Activated naive CD8-positive, alpha-beta T cell treated with anti-CD3 and anti-CD28 coated beads for 36 hours (primary cell): ENCODE results near the gene TGFBR2. TPM values are rescaled to one million over a fixed set of nuclear protein-coding genes. Genes with fewer than 3 reads are reported as not detected.

Experiments
- DNase-seq: peaks from one replicate; pipeline ENCODE4 v3.0.0; 2021
- H3K27ac Mint-ChIP-seq: one replicate; pipeline ENCODE4 v1.8.0; 2022; ENCODE audit warnings: mild to moderate bottlenecking, moderate library complexity, mixed read lengths
- H3K27me3 Mint-ChIP-seq: one replicate; pipeline ENCODE4 v1.8.0; 2022; ENCODE audit warnings: mild to moderate bottlenecking, mixed read lengths
- H3K36me3 Mint-ChIP-seq: one replicate; pipeline ENCODE4 v1.8.0; 2021; ENCODE audit warnings: mild to moderate bottlenecking, mixed read lengths
- H3K4me1 Mint-ChIP-seq: one replicate; pipeline ENCODE4 v1.8.0; 2021; ENCODE audit warnings: mixed read lengths
- H3K4me3 Mint-ChIP-seq: one replicate; pipeline ENCODE4 v1.8.0; 2022; ENCODE audit warnings: mild to moderate bottlenecking, moderate library complexity, mixed read lengths
- H3K9me3 Mint-ChIP-seq: one replicate; pipeline ENCODE4 v1.8.0; 2022; ENCODE audit warnings: mixed read lengths
- total RNA-seq, 2 experiments: library from RNA; stranded (reverse); gene quantifications; one replicate each; pipeline ENCODE4 v1.2.3, GENCODE V29; 2021

The TGFBR2 gene
- total RNA-seq, 2 experiments from 2014 or later = 64.1 to 65.1 TPM

DNA sequence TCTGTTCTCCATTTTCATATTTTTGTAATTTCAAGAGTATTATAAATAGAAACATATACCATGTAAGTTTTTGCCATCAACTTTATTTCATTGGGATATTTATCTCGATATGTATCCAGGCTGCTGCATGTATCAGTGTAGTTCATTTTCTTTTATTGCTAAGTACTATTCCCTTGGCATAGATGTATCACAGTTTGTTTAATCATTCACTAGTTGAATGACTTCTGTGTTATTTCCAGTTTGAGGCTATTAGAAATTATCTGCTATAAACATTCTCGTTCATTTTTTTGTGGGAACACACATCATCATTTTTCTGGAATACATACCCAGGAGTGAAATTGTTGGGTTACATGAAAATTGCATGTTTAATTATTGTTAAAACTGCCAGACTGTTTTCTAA, 18.5 kb upstream of the TGFBR2 start:
- DNase-seq = no peak
- Mint-ChIP-seq H3K36me3 (no peaks in the 10 kb centered on the region), H3K27me3 (no peaks in the 10 kb centered on the region), H3K4me1 (peaks cover 2% of the 10 kb centered on the region), H3K9me3 (peaks cover 6% of the 10 kb centered on the region), H3K4me3 (no peak overlapping the region), H3K27ac (no peak overlapping the region)

DNA sequence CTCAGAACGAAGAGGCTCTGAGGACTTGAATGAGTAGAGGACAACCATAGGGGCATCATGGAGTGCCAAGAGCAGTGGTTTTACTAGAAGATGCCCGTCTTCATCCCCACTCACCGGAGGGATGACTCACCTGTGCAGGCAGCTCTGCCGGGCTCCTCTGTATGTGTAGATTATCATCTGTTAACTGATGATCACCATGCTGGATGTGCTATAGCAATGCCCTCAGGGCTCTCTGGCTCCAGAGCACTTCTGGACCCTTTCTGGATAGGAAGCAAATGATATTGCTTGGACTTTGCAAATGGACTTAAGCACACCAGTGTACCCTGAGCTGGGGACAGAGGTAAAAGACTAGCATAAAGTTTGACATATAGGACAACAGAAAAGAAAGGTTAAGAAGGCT, 10.2 kb upstream of the TGFBR2 start:
- peaks cover 34% of the 10 kb centered on the region for H3K4me1 Mint-ChIP-seq
- no peak overlapping the region for H3K27ac Mint-ChIP-seq
- no peak for DNase-seq
- peaks cover 11% of the 10 kb centered on the region for H3K9me3 Mint-ChIP-seq
- H3K36me3 Mint-ChIP-seq = peaks cover 10% of the 10 kb centered on the region
- no peaks in the 10 kb centered on the region for H3K27me3 Mint-ChIP-seq
- no peak overlapping the region for H3K4me3 Mint-ChIP-seq

DNA sequence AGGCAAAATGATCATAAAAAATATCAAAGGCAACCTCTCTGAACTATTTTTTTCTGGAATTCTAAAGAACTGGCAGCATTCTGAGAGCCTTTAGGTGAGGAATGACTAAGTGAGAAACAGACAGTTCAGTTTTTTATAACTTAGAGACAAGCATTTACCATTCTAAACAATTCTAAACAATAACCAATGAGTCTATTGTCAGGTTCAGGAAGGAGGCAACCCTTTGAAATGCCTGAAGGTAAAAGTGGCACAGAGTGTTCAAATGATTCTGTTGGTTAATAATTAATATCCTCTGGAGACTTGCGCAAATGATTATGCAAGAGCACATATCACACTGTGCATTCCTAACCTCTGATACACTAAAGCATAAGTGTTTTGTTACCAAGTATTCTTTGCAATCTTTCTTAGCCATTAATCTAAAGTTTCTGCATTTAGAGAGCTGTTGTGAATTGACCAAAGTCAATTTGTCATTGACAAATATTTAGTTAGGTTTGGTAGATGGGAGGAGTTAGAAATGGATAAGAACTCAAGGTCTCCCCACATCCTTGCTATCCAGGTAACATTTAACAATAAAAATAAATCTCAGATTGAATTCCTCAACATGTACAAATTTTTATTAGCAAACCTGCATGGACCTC, 9.2 kb upstream of the TGFBR2 start:
- Mint-ChIP-seq H3K9me3 (peaks cover 15% of the 10 kb centered on the region), H3K4me1 (peaks cover 40% of the 10 kb centered on the region), H3K27ac (no peak overlapping the region), H3K4me3 (no peak overlapping the region), H3K36me3 (peaks cover 18% of the 10 kb centered on the region), H3K27me3 (no peaks in the 10 kb centered on the region)
- no peak for DNase-seq

DNA sequence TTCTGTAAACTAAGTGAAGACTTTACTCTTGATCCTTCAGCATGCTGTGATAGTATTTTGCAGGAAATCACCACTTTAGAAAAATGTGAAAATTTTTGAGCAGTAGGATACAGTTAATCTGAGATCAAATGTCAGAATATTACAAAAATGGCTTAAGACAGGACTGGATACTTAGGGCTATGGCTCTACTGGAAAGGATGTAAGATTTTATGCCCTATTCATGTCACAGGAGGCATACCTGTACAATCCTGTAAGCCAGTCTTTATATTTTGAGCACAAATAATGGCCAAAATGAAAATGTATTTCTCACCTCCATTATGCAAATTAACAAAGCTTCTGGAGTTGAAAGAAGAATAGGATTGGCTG, 8.6 kb upstream of the TGFBR2 start:
- peaks cover 15% of the 10 kb centered on the region for H3K9me3 Mint-ChIP-seq
- H3K27me3 Mint-ChIP-seq = no peaks in the 10 kb centered on the region
- no peak overlapping the region for H3K4me3 Mint-ChIP-seq
- no peak for DNase-seq
- H3K36me3 Mint-ChIP-seq = peaks cover 18% of the 10 kb centered on the region
- no peak overlapping the region for H3K27ac Mint-ChIP-seq
- H3K4me1 Mint-ChIP-seq = peaks cover 44% of the 10 kb centered on the region

DNA sequence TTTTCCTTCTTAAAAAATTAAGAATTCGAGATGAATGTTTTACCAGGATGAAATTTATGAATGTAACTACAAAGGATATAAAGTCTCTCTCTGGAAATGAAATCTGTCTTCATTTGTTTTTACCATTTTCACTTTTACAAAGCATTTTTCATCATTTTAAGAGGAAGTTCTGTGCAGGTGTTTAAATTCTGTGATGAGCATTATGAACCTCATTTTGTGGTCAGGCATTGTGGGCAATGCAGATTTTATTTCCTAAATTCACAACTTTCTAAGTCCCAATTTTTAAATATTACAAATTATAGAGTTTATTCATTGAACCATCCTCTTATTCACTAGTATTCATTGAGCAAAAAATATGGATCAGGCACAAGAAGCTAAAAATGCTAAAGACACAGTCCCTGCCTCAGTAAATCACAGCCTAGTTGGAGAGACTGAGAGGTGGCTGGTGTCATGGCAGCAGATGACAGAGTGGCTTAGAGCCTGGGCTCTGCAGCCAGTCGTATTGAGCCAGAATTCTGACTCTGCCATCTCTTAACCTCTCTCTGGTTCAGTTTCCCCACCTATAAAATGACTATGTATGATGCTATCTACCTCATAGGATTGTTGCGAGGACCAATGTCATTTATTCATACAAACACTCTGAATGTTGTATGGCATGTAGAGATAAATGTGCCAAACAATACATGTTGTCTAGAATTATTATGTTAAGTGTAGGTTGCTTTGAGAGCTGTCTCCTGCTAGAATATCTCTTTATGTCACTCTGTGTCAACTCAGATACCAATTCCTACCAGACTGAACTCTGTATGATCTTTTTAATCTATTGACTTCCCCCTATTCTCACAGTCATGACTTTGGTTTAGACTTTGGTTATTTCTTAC, 7.5 kb upstream of the TGFBR2 start:
- H3K27ac Mint-ChIP-seq = peak overlapping the region; percentile 65
- H3K27me3 Mint-ChIP-seq = no peaks in the 10 kb centered on the region
- peaks cover 52% of the 10 kb centered on the region for H3K4me1 Mint-ChIP-seq
- H3K9me3 Mint-ChIP-seq = peaks cover 11% of the 10 kb centered on the region
- H3K36me3 Mint-ChIP-seq = peaks cover 14% of the 10 kb centered on the region
- peak overlapping the region; percentile 12 for H3K4me3 Mint-ChIP-seq
- no peak for DNase-seq

DNA sequence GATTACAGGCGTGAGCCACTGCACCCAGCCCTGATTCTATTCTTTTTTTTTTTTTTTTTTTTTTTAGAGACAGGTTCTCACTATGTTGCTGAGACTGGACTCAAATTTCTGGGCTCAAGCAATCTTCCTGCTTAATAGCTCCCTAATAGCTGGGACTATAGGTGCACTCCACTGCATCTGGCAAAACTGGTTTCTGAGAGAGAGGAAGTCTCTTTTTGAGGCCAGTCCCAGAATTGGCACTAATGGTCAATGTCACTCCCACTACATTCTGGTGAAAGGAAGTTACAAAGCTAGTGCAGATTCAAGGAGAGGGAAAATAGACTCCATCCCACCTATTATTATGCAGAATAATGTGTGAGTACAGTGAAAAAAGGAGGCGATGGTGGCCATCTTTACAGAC, 5.8 kb upstream of the TGFBR2 start:
- H3K9me3 Mint-ChIP-seq = peaks cover 8% of the 10 kb centered on the region
- H3K27me3 Mint-ChIP-seq = no peaks in the 10 kb centered on the region
- no peak overlapping the region for H3K27ac Mint-ChIP-seq
- H3K4me3 Mint-ChIP-seq = no peak overlapping the region
- H3K4me1 Mint-ChIP-seq = peaks cover 68% of the 10 kb centered on the region
- peaks cover 14% of the 10 kb centered on the region for H3K36me3 Mint-ChIP-seq
- DNase-seq = no peak

DNA sequence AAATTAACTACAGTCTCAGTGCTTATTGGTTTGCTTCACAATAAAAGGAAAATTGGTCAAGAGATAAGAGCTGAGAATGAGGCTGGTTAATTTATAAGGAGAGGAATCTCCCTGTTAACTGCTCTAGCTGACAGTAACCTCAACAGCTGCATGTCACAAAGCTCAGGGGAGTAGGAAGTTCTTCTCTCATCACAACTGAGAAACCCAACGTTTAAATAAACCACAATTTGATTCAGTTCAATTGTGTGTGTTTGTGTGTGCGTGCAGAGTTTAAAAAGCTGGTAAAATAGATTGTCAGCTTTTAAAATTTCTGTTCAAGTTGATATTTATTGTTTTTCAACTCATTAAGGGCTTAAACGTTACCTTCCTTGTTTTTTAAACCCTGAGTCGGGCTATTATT, 3.5 kb upstream of the TGFBR2 start:
- Mint-ChIP-seq H3K9me3 (peaks cover 8% of the 10 kb centered on the region), H3K27me3 (no peaks in the 10 kb centered on the region), H3K4me3 (peak overlapping the region; percentile 18), H3K27ac (peak overlapping the region; percentile 91), H3K36me3 (peaks cover 19% of the 10 kb centered on the region), H3K4me1 (peaks cover 65% of the 10 kb centered on the region)
- no peak for DNase-seq

DNA sequence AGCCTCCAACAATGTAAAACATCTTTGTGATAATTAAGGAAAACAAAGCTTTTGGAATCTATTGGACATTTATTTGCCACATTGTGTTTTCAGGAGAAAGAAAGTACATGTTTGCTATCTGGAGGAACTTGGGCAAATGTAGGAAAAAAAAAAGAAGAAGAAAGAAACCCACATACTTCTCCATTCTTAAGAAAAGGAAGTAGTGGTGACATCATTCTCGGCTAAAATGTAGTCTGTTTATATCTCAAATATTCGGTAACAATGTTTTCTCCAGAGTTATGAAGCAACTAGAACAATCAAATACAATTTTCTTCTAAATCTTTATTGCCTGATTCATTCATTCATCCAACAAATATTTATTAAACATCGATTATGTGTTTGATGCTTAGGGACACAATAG, 2.3 kb upstream of the TGFBR2 start:
- peaks cover 31% of the 10 kb centered on the region for H3K36me3 Mint-ChIP-seq
- no peaks in the 10 kb centered on the region for H3K27me3 Mint-ChIP-seq
- no peak for DNase-seq
- peaks cover 58% of the 10 kb centered on the region for H3K4me1 Mint-ChIP-seq
- peak overlapping the region; percentile 91 for H3K27ac Mint-ChIP-seq
- peak overlapping the region; percentile 91 for H3K4me3 Mint-ChIP-seq
- H3K9me3 Mint-ChIP-seq = peaks cover 8% of the 10 kb centered on the region

DNA sequence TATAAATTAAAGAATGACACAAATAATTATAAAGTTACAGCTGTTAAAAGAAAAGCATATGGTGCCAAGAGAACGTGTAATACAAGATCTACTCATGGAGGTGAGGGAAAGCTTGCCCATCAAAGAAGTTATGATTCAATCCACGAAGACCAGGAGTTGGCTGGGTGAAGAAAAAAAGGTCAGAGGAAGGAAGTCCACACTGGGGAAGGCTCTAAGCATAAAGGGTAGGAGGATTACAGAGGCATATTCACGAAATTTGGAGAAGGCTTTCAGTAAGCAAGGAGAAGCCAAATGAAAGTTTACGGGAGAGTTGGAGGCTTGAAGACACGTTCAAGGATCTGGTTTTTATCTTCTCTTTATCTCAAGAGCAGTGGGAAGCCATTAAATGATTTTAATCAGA, 1.8 kb upstream of the TGFBR2 start:
- H3K27me3 Mint-ChIP-seq = no peaks in the 10 kb centered on the region
- peak overlapping the region; percentile 91 for H3K27ac Mint-ChIP-seq
- H3K4me3 Mint-ChIP-seq = peak overlapping the region; percentile 91
- no peak for DNase-seq
- peaks cover 35% of the 10 kb centered on the region for H3K36me3 Mint-ChIP-seq
- peaks cover 8% of the 10 kb centered on the region for H3K9me3 Mint-ChIP-seq
- peaks cover 55% of the 10 kb centered on the region for H3K4me1 Mint-ChIP-seq

DNA sequence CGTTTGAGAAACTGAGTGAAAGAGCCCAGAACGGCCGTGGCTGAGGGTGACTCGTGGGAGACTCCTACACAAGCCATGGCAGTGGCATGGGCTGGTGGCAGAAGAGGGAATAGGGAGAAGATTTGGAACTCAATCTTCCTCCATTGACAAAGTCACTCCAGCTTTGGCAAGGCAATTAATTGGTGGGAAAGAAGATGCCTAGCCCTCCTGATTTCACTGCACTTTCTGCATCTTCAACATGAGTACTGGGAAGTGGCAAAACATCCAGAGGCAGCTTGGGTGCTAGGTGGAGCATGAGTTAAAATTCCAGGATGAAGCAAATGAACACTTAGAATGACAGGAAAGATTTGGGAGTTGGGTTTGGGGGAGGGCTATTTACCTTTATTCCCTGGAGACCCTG, 1.4 kb upstream of the TGFBR2 start:
- H3K4me1 Mint-ChIP-seq = peaks cover 55% of the 10 kb centered on the region
- peak overlapping the region; percentile 91 for H3K27ac Mint-ChIP-seq
- DNase-seq = no peak

DNA sequence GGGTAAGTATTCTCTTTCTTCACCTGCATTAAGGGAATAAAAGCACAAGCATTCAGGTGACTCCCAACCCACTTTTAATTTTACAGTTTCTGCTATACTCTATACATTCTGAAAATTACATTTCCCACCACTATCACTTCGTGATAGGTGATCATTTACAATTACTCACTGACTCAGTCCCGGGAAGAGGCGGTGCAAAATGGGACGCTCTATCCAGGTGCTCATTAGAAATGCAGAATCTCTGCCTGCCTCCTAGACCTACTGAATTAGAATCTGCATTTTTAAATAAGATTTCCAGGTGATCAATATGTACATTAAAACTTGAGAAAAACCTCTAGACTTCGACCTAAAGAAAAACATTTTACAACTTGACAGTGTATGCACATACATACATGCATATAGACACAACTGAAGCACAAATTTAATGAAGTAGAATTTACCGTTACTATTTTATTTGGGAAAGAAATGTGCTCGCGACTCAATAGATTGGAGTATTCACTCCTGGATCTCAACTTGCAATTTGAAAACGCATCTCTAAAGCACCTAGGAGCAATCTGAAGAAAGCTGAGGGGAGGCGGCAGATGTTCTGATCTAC, 598 bp upstream of the TGFBR2 start:
- H3K9me3 Mint-ChIP-seq = peaks cover 8% of the 10 kb centered on the region

More for the DNA sequence above, 1.4 kb upstream of the TGFBR2 start:
- peak overlapping the region; percentile 91 for H3K4me3 Mint-ChIP-seq
- peaks cover 8% of the 10 kb centered on the region for H3K9me3 Mint-ChIP-seq
- H3K27me3 Mint-ChIP-seq = no peaks in the 10 kb centered on the region
- H3K36me3 Mint-ChIP-seq = peaks cover 40% of the 10 kb centered on the region

DNA sequence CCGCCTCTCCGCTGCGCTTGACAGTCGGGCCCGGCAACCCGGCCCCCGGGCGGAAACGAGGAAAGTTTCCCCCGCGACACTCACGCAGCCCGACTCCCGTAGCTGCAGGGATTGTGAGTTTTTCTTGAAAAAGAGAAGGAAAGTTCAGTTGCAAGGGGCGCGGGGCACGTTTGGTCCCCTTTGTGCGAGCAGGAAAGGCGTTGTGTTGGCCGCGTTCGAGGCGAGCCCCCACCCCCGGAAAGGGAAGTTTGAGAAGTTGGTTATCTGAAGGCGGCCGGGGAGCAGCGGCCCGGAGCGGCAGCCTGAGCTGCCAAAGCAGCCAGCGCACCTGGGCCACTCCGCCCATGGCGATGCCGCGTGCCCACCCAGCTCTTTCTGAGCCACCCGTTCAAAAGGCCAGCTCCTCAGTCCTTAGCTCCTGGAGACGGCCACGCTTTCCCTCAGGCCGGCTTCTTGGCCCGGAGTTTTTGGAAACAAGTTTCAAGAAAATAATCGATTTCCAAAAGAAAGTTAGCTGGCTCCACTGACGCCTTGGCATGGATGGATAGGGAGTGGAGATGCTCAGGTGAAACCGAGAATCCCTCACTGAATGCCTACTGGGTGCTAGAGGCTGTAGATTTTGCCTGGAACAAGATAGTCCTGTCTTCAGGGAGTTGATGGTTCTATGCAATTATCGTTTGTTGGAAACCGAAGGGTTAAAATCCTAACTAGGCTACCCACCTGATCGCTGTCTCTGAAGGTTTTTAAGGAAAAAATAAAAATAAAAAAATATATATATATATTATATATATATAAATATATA, 832 bp downstream of the TGFBR2 start:
- H3K36me3 Mint-ChIP-seq = peaks cover 47% of the 10 kb centered on the region

More for the DNA sequence above, 598 bp upstream of the TGFBR2 start:
- Mint-ChIP-seq H3K27me3 (no peaks in the 10 kb centered on the region), H3K4me3 (peak overlapping the region; percentile 91), H3K36me3 (peaks cover 44% of the 10 kb centered on the region), H3K27ac (peak overlapping the region; percentile 91), H3K4me1 (peaks cover 58% of the 10 kb centered on the region)
- DNase-seq = no peak

DNA sequence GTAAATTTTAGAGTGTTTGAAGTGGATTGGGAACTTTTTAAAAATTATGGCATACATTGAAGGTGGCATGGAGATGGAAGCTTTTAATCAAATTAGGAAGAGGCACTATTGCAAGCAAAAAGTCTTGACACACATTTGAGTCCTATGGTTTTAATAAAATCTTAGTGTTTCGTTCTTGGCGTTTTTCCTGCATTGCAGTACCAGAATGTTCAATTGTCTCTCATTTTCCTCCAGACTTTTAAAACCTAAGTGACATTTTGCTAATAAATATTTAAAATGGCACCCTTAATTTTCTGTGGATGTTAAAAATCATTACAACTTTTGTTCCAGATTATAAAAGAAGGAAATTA, 2.2 kb downstream of the TGFBR2 start:
- peak overlapping the region; percentile 96 for H3K4me3 Mint-ChIP-seq
- peak overlapping the region; percentile 88 for H3K27ac Mint-ChIP-seq
- H3K36me3 Mint-ChIP-seq = peaks cover 57% of the 10 kb centered on the region
- H3K4me1 Mint-ChIP-seq = peaks cover 60% of the 10 kb centered on the region
- no peaks in the 10 kb centered on the region for H3K9me3 Mint-ChIP-seq
- DNase-seq = no peak
- no peaks in the 10 kb centered on the region for H3K27me3 Mint-ChIP-seq

More for the DNA sequence above, 832 bp downstream of the TGFBR2 start:
- no peaks in the 10 kb centered on the region for H3K27me3 Mint-ChIP-seq
- peaks cover 57% of the 10 kb centered on the region for H3K4me1 Mint-ChIP-seq
- peak overlapping the region; percentile 89 for H3K4me3 Mint-ChIP-seq
- H3K9me3 Mint-ChIP-seq = no peaks in the 10 kb centered on the region
- peak; percentile 74 for DNase-seq
- peak overlapping the region; percentile 95 for H3K27ac Mint-ChIP-seq

DNA sequence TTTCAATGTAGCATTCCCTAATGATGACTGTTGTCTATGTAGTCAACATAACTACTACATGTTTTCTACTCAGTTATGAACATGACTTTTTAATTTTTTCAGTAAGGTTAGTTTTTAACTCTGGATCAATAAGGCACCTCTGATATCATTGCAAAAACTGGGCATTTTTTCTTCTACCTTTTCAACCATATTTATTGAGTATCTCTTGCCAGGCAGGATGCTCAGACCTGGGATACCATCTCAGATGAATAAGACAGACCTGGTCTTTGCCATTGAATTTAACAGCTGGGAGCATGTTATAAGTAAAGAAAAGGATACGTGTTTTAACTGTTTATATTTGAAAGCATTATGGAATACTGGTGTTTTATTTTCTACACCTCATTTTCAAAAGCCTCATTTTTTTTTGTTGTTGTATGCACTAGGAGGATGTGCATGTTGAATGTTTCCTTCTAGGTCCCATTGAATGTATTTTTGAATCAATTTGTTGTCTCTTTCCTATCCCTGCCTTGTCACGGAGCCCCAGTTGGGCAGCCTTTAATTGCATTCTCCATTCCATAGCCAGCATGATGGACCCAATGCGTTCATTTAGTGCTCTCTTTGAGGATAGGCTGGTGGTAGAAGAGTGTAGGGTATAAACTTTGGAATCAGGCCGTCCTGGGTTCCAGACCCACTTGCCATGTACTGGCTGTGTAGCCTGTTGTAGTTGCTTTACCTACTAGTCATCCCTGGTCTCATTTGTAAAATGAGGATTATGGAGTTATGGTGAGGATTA, 3.7 kb downstream of the TGFBR2 start:
- no peak for DNase-seq
- Mint-ChIP-seq H3K27me3 (no peaks in the 10 kb centered on the region), H3K36me3 (peaks cover 70% of the 10 kb centered on the region), H3K4me3 (peak overlapping the region; percentile 96), H3K27ac (peak overlapping the region; percentile 88), H3K9me3 (no peaks in the 10 kb centered on the region), H3K4me1 (peaks cover 56% of the 10 kb centered on the region)
